ENCODE data around the gene ITGB7. TPM values are rescaled to one million over a fixed set of nuclear protein-coding genes. Genes with fewer than 3 reads are reported as not detected.
A peak's percentile ranks its signal among the peaks of the same experiment; 100 is the strongest.

ITGB7 gene
- total RNA-seq, 2 experiments from 2014 or later, result 500 to 503 TPM

DNA sequence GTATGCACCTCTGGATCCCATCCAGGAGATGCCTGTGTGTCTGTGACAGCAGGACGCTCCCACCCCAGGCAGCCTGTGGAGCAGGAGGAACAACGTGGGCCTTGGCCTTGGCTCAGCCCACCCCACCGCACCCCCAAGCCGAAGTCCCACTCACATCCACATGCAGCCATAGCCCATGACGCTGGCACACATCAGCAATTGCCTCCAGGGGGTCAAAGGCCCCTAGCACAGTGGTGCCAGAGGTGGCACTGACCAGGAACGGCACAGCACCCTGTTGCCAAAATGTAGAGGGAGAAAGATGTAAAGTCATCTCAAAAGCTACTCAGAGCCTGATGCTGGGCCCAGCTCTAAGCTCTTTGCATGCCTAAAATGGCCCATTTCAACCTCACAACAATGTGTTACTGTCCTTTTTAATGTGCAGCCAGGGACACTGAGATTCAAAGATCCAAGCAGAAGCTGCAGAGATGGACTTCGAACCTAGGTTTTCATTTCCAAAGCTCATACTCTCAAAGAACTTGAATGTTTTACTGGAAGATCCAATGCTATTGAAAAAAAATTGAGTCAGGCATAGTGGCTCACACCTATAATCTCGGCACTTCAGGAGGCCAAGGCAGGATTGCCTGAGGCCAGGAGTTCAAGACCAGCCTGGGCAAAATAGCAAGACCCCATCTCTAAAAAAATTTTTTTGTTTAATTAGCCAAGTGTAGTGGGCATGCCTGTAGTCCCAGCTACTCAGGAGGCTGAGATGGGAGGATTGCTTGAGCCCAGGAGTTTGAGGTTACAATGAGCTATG lies 45.7 kb downstream of the ITGB7 start:
- no peaks in the 10 kb centered on the region for H3K27me3 Mint-ChIP-seq (ENCODE audit: low read depth)
- ATAC-seq (no peak), DNase-seq (no peak)
- peaks cover 17% of the 10 kb centered on the region for H3K4me1 Mint-ChIP-seq (ENCODE audit: low read depth)
- POLR2A ChIA-PET, result interaction anchor here (1.6 to 1.9 kb wide), 2 partner anchors 19 to 106 kb away, joined by 5 to 8 read pairs; partner anchors contain the start of genes CSAD, ESPL1 and ZNF740
- CTCF ChIA-PET, result interaction anchor here (0.9 to 6.0 kb wide), 23 partner anchors 10 to 260 kb away, joined by 3 to 58 read pairs (median 19); partner anchors contain the start of genes AAAS, CSAD, ESPL1 and ITGB7
- no peak overlapping the region for H3K4me3 Mint-ChIP-seq
- H3K9me3 Mint-ChIP-seq (ENCODE audit: insufficient read depth), result no peaks in the 10 kb centered on the region
- no peak overlapping the region for H3K27ac Mint-ChIP-seq
- H3K36me3 Mint-ChIP-seq (ENCODE audit: low read depth), result peaks cover 2% of the 10 kb centered on the region

DNA sequence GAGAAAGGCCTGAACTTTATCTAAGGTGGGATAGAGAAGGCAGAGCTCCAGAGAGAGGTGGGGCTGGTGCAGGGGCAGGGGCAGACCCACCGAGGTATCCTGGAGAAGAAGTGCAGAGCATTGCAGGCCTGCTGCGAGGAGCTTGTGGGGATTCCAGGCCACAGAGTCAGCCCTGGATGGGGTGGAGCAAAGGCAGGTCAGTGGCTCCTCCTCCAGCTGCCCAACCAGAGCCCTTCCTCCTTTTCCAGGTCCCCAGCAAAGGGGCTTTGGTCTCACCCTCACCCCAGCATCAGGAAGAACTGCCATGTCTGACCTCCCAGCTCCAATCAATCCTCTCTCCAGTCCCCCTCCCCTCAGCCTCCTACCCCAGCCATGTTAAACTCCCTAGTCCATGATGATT lies 46.4 kb downstream of the ITGB7 start:
- ATAC-seq (no peak), DNase-seq (no peak)
- Mint-ChIP-seq H3K27me3 (ENCODE audit: low read depth) (no peaks in the 10 kb centered on the region), H3K27ac (no peak overlapping the region), H3K4me1 (ENCODE audit: low read depth) (peaks cover 18% of the 10 kb centered on the region), H3K4me3 (no peak overlapping the region), H3K9me3 (ENCODE audit: insufficient read depth) (no peaks in the 10 kb centered on the region), H3K36me3 (ENCODE audit: low read depth) (peaks cover 2% of the 10 kb centered on the region)
- POLR2A ChIA-PET, result interaction anchor here (1.6 to 1.9 kb wide), 2 partner anchors 19 to 107 kb away, joined by 5 to 8 read pairs; partner anchors contain the start of genes CSAD, ESPL1 and ZNF740
- CTCF ChIA-PET, result interaction anchor here (0.7 to 6.0 kb wide), 36 partner anchors 9 to 261 kb away, joined by 3 to 58 read pairs (median 10); partner anchors contain the start of genes AAAS, CSAD, ESPL1 and ITGB7

DNA sequence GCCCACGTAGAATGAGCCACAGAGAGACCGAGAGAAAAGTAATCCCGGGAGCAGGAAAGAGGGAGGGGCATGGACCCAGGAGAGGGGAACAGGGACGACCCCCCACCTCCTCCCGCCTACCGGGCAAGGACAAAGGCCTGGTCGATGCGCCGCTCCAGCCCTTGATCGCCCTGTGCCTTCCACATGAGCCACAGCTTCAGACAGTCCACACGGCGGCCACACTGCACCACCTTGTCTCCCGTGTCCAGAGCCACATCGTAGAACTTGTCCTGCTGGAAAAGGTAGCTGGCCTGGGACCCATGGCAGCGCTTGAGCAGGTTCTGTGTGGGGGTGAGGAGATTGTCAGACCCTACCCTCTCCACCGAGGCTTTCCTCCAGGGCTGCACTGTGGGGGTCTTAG lies 47.1 kb downstream of the ITGB7 start:
- Mint-ChIP-seq H3K27me3 (ENCODE audit: low read depth) (no peaks in the 10 kb centered on the region), H3K27ac (no peak overlapping the region), H3K9me3 (ENCODE audit: insufficient read depth) (no peaks in the 10 kb centered on the region), H3K4me3 (no peak overlapping the region), H3K4me1 (ENCODE audit: low read depth) (peaks cover 18% of the 10 kb centered on the region), H3K36me3 (ENCODE audit: low read depth) (peaks cover 2% of the 10 kb centered on the region)
- CTCF ChIA-PET, result interaction anchor here (0.7 to 6.0 kb wide), 51 partner anchors 8 to 265 kb away, joined by 3 to 58 read pairs (median 7); partner anchors contain the start of genes AAAS, CSAD, ESPL1 and ITGB7
- DNase-seq (no peak), ATAC-seq (no peak)
- POLR2A ChIA-PET, result interaction anchor here (0.6 to 1.9 kb wide), 6 partner anchors 20 to 161 kb away, joined by 3 to 8 read pairs (median 6); partner anchors contain the start of genes AAAS, CSAD, ESPL1 and MYG1

DNA sequence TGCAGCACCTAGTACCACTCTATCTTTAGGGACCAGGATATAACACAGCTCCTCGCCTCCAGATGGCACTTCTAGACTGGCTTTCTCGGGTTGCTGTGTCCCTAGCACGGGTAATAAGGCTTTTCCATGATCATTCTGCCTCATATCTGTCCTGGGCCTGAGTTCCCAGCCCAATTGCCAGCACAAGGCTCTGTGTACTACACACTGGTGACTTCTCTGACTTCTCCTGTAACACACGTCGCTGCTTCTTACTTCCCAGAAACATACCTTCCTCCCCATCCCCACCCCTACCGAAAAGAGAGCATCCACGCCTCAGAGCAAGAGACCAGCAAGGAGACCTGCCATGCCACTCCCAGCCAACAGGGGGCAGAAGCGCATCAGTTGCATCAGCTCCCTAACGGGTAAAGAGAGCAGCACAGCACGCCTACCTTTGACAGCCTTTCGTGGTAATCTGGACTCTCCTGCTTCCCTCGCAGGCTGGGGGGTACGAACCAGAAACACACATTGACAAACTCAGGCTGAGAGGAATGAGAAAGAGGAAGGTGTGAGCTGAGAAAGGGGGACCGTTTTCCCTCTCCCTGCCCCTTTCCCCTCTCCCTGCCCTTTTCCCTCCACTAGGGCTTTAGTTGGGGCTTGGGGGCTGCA lies 47.7 kb downstream of the ITGB7 start:
- Mint-ChIP-seq H3K27me3 (ENCODE audit: low read depth) (no peaks in the 10 kb centered on the region), H3K27ac (peak overlapping the region; percentile 81), H3K36me3 (ENCODE audit: low read depth) (peaks cover 2% of the 10 kb centered on the region), H3K4me1 (ENCODE audit: low read depth) (peaks cover 18% of the 10 kb centered on the region), H3K9me3 (ENCODE audit: insufficient read depth) (no peaks in the 10 kb centered on the region), H3K4me3 (no peak overlapping the region)
- POLR2A ChIA-PET, result interaction anchor here (0.6 to 1.9 kb wide), 6 partner anchors 21 to 162 kb away, joined by 3 to 8 read pairs (median 6); partner anchors contain the start of genes AAAS, CSAD, ESPL1 and MYG1
- DNase-seq (peak; percentile 95), ATAC-seq (peak; percentile 99)
- CTCF ChIA-PET, result interaction anchor here (0.5 to 6.0 kb wide), 51 partner anchors 9 to 274 kb away, joined by 3 to 58 read pairs (median 7); partner anchors contain the start of genes AAAS, CSAD, ESPL1 and ITGB7

DNA sequence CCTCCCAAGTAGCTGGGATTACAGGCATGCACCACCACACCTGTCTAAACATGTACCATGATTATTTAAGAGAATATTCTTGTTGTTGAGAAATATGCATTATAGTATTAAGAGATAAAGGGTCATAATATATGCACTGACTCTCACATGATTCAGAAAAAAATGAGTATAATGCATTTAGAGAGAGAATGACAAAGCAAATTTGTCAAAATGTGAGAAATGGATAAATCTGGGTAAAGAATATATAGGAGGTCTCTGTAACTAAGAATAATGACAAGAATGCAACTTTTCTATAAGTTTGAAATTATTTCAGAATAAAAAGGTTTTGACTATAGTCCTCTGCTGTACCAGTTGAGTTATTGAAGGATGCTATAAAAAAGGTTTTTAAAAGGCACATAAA lies 54.7 kb downstream of the ITGB7 start:
- POLR2A ChIA-PET, result no interaction called here
- Mint-ChIP-seq H3K36me3 (ENCODE audit: low read depth) (no peaks in the 10 kb centered on the region), H3K4me1 (ENCODE audit: low read depth) (peaks cover 6% of the 10 kb centered on the region), H3K4me3 (no peak overlapping the region), H3K27me3 (ENCODE audit: low read depth) (peaks cover 8% of the 10 kb centered on the region), H3K27ac (no peak overlapping the region), H3K9me3 (ENCODE audit: insufficient read depth) (no peaks in the 10 kb centered on the region)
- DNase-seq (no peak), ATAC-seq (no peak)
- CTCF ChIA-PET, result interaction anchor here (0.7 to 1.2 kb wide), 4 partner anchors 8 to 66 kb away, joined by 3 to 4 read pairs (median 3); no protein-coding TSS in a partner anchor

DNA sequence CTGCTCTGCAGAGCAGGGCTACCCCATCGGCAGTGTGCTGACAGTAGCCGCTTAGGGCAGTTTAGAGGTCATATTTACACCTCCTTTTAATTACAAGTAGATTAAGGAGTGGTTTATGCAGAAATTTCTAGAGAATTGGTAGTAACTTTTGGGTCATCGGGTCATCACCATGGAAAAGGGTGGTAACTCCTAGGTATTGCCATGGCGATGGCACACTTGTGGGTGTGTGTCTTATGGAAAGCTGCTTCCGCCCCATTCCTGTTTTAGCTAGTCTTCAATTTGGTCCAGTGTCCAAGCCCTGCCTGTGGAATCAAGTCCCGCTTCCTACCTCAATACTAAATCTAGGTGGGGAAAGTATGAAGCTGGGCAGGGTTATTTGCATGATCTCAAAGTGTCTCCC lies 56.0 kb downstream of the ITGB7 start:
- Mint-ChIP-seq H3K27ac (no peak overlapping the region), H3K4me1 (ENCODE audit: low read depth) (no peaks in the 10 kb centered on the region), H3K36me3 (ENCODE audit: low read depth) (no peaks in the 10 kb centered on the region), H3K27me3 (ENCODE audit: low read depth) (peaks cover 11% of the 10 kb centered on the region), H3K9me3 (ENCODE audit: insufficient read depth) (no peaks in the 10 kb centered on the region), H3K4me3 (no peak overlapping the region)
- ChIA-PET CTCF (interaction anchor here (0.9 kb wide), 1 partner anchor 39 kb away, joined by 3 read pairs; no protein-coding TSS in a partner anchor), POLR2A (no interaction called here)
- ATAC-seq (no peak), DNase-seq (no peak)

DNA sequence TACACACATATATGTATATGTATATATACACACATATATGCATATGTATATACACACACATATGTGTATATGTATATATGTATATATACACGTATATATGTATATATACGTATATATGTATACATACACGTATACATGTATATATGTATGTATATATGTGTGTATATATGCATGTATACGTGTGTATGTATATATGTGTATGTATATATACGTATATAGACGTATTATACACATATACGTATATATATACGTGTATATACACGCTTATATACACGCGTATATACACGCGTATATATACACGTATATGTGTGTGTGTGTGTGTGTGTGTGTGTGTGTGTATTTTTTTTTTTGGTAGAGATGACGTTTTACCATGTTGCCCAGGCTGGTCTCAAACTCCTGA lies 59.4 kb downstream of the ITGB7 start:
- Mint-ChIP-seq H3K9me3 (ENCODE audit: insufficient read depth) (no peaks in the 10 kb centered on the region), H3K27ac (no peak overlapping the region), H3K36me3 (ENCODE audit: low read depth) (no peaks in the 10 kb centered on the region), H3K4me1 (ENCODE audit: low read depth) (no peaks in the 10 kb centered on the region), H3K4me3 (no peak overlapping the region), H3K27me3 (ENCODE audit: low read depth) (peaks cover 7% of the 10 kb centered on the region)
- ChIA-PET POLR2A (no interaction called here), CTCF (no interaction called here)
- DNase-seq (no peak), ATAC-seq (no peak)

DNA sequence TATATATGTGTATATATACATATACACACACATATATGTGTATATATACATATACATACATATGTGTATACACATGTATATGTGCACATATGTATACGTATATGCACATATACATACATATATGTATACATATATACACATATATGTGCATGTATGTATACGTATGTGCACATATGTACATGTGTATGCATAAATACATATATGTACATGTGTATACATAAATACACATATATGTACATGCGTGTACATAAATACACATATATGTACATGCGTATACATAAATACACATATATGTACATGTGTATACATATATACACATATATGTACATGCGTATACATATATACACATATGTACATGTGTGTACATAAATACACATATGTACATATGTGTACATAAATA lies 59.9 kb downstream of the ITGB7 start:
- H3K27ac Mint-ChIP-seq, result no peak overlapping the region
- DNase-seq (no peak), ATAC-seq (no peak)
- CTCF ChIA-PET, result no interaction called here
- H3K4me3 Mint-ChIP-seq, result no peak overlapping the region
- POLR2A ChIA-PET, result interaction anchor here (0.6 kb wide), 1 partner anchor 1034 kb away, joined by 3 read pairs; no protein-coding TSS in a partner anchor
- no peaks in the 10 kb centered on the region for H3K4me1 Mint-ChIP-seq (ENCODE audit: low read depth)
- H3K9me3 Mint-ChIP-seq (ENCODE audit: insufficient read depth), result no peaks in the 10 kb centered on the region
- H3K36me3 Mint-ChIP-seq (ENCODE audit: low read depth), result no peaks in the 10 kb centered on the region
- H3K27me3 Mint-ChIP-seq (ENCODE audit: low read depth), result peaks cover 7% of the 10 kb centered on the region

DNA sequence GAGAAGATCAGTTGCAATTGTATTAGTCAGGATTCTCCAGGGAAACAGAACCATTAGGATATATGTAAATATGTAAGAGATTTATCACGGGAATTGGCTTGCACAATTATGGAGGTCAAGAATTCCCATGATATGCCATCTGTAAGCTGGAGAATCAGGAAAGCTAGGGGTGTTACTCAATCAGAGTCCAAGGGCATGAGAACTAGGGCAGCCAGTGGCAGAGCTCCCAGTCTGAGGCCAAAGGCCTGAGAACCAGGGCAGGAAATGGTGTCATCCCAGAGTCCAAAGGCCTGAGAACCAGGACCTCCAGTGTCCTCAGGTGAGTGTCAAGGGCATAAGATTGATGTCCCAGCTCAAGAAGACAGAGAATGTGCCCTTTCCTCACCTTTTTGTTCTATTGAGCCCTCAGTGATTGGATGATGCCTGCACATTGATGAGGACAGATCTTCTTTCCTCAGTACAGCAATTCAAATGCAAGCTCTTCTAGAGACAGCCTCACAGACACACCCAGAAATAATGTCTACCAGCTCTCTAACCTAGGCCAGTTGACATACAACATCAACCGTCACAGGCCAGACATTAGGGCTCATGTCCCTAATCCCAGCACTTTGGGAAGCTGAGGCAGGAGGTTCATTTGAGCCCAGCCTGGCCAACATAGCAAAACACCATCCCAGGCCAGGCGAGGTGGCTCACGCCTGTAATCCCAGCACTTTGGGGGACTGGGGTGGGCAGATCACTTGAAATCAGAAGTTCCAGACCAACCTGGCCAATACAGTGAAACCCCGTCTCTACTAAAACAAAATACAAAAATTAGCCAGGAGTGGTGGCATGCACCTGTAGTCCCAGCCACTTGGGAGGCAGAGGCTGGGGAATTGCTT lies 61.4 kb downstream of the ITGB7 start:
- no peak overlapping the region for H3K27ac Mint-ChIP-seq
- no peak for ATAC-seq

DNA sequence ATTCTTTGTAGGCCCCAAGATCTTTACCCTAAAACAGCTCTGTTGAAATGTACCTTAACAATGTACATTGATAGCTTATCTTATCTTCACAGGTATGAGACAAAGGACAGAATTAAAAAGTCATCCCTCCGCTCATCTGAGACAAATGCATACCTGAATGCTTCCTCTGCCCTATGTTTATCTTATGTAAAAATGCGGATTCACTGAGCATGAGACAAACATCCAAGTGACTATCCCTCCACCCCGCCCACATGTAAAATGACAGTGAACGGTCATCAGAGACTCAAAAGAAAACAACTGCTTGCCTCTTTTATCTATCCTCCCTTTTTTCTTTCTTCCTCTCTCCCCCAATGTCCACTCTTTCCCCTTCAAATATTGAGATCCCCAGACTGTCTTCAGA lies 63.7 kb downstream of the ITGB7 start:
- Mint-ChIP-seq H3K27me3 (ENCODE audit: low read depth) (peaks cover 7% of the 10 kb centered on the region), H3K36me3 (ENCODE audit: low read depth) (no peaks in the 10 kb centered on the region), H3K4me3 (no peak overlapping the region), H3K9me3 (ENCODE audit: insufficient read depth) (peaks cover 5% of the 10 kb centered on the region), H3K4me1 (ENCODE audit: low read depth) (no peaks in the 10 kb centered on the region), H3K27ac (no peak overlapping the region)
- POLR2A ChIA-PET, result no interaction called here
- DNase-seq (no peak), ATAC-seq (no peak)
- CTCF ChIA-PET, result interaction anchor here (3.0 kb wide), 1 partner anchor 16 kb away, joined by 10 read pairs; no protein-coding TSS in a partner anchor

More for the DNA sequence above, 61.4 kb downstream of the ITGB7 start:
- no peaks in the 10 kb centered on the region for H3K4me1 Mint-ChIP-seq (ENCODE audit: low read depth)
- DNase-seq, result no peak
- peaks cover 7% of the 10 kb centered on the region for H3K27me3 Mint-ChIP-seq (ENCODE audit: low read depth)
- no peaks in the 10 kb centered on the region for H3K9me3 Mint-ChIP-seq (ENCODE audit: insufficient read depth)
- no peaks in the 10 kb centered on the region for H3K36me3 Mint-ChIP-seq (ENCODE audit: low read depth)
- POLR2A ChIA-PET, result no interaction called here
- CTCF ChIA-PET, result interaction anchor here (1.4 to 3.0 kb wide), 2 partner anchors 14 to 80 kb away, joined by 4 to 10 read pairs; no protein-coding TSS in a partner anchor
- H3K4me3 Mint-ChIP-seq, result no peak overlapping the region
